ENCODE results near the gene ARHGEF16.

The ARHGEF16 gene

DNA sequence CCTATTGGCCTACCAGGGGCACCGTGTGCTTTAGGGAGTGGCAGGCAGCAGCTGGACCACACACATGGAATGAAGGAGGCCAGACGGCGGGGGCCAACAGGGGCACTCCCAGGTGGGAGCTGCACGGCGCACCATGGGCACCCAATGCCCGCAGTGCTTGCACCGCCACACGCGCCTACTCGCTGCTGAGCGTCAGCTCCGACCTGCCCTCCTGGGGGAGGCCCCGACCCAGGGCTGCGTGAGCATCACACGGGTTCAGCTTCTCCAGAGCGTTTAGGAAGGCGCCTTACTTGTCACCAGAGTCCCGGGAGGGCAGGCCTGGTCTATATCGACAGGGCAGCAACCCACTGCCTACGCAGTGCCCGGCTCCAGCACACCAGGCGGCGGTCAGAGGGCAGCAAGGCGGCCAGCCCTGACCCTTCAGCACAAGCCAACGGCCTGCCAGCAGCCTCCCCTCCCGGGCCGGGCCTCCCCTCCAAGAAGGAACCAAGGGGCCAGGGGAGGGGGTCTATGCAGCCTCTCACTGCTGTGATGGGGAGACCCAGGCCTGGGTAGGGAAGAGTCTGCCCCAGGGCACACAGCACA, 64.9 kb downstream of the ARHGEF16 start:
- no peak for DNase-seq (ENCODE audit: low read depth)

DNA sequence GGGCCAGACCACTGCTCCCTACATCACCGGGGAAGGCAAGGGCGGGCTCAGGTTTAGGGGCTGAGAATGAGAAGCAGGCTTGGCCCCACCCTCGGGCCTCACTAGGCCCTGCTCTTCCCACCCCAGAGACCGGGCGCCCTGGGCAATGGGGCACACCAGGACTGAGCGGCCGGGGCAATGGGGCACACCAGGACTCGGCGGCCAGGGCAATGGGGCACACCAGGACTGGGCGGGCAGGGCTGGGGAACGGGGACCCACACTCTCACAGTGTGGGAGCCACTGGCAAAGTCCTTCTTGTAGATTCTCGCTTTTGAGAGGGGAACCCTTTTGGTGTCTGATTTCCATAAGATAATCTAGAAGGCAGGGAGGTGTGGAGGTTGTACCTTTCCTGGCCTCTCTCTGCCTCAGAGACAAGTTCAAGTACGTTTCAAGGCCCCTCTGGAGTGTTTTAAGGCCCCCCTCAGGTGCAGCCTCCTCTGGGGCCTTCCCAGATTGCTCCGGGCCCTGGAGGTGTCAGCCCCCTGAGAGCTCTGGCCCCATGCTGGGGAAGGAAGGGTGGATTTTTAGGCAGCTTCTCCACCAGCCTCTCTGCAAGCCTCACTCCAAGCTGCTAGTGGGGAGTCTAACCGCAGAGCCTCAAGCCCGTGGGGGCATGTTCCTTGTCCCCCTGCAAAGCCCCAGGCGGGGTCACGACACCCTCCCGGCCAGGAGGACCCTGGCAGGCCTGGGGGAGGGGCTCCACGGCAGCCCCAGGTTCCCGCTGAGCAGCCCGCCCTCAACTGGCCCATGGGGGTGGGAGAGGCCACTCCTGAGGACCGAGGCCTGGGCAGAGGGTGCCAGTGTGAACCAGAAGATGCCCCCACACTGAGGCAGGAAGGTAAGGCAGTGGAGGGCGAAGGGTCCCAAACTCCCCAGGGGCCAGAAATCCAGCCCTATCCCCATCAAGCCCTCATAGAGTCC, 66.2 kb downstream of the ARHGEF16 start:
- DNase-seq (ENCODE audit: low read depth), result no peak

DNA sequence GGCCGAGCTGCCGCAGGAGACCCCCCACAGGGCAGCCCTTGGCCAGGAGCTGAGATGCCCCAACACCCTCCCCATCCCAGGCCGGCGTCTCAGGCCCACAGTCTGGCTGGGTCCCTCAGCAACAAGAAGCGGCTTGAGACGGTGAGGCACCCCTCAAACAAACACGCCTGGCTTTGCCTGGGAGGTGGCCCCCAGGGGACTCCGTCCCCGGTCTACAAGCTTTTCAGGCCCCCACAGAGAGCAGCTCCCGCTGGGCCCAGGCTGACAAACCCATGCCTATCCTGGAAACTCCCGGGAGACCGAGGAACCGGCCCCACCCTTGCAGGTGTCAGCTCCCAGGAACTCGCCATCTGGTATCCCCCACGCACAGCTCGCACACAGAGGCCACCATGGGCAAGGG, 67.0 kb downstream of the ARHGEF16 start:
- no peak for DNase-seq (ENCODE audit: low read depth)

DNA sequence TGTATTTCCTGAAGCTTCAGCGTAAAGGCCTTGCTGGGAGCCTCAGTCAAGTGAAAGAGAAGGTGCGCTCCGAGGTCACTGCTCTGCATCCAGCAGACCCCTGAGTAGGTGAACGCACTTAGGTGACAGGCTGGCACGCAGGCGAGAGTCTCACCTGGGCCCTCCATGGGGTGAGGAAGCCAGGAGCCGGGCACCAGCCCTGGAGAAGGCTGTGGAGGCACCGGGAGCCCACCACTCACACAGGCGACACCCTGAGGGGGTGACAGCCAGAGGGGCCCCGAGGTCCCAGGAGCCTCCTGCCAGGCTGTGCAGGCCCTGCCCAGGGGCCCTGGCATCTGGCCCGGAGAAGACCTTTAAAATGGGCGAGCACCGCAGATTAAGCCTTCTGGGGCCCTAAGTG, 67.6 kb downstream of the ARHGEF16 start:
- no peak for DNase-seq (ENCODE audit: low read depth)

DNA sequence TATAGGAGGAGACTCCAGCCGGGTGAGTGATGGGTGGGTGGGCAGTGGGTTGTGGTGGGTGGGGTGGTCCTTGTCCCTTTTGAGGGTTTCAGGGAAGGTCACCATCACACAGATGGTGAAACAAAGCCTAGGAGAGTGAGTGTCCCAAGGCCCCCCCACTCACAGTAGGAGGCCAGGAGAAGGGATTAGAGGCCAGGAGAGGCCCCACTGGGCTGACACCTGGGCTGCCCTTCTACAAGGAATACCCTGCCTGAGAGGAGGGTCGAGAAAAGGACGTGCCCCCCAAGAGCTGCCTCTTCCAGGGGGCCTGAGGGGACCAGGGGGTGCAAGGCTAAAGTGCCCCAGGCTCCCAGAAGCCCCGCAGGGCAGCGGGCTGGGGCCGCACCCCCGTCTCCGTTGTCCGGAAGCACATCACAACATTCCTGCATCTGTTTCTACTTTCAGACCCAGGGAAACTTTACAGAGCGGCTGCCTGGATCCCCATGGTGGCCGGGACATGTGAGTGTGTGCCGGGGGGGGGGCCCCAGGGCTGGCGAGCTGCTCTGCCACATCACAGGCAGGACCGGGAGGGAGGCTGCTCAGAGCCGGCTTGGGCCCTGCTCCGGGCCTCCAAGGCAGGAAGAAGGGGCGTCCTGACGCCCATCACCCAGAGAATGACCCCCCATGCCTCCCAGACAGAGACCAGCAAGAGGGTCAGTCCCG, 68.2 kb downstream of the ARHGEF16 start:
- no peak for DNase-seq (ENCODE audit: low read depth)

DNA sequence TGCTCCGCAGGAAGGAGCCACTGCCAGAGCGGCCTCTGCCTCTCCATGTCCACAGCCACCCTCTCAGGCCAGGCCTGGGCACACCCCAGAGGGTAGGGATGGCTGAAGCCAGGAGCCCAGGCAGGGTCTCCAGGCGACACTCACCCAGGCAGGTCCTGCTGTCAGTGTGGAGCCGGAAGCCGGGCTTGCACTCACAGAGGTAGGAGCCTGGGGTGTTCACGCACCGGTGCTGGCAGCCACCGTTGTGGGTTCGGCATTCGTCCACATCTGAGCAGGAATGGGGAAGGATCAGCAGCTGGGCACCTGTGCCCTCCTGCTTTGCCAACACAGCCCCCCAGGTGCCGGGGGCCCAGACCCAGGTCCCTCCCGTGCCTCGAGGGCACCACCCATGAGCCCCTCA, 69.5 kb downstream of the ARHGEF16 start:
- DNase-seq (ENCODE audit: low read depth), result no peak

DNA sequence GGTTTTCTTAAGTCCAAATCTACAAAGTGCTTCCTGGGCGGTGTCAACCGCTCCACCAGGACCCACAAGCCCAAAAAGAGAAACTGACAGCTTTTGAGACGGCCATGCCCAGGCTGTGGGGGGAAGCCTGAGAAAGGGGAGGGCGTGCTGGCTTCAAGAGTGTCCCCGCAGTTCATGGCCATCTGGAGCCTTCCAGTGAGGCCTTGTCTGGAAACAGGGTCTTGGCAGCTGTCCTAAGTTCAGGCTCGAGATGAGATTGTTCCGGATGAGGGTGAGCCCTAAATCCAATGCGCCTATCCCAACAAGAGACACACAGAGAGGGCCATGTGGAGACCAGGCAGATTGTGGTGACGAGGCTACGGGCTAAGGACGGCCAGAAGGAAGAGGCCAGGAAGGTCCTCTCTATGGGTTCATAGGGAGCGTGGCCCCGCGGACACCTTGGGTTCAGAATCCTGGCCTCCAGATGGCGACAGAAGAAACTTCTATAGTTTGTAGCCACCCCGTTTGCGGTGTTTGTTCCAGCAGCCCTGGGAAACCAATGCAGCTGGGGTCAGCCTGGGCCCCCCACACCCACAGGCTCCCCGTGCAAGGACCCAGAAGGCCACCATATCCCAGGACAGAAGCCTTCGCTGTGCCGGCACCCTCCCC, 70.2 kb downstream of the ARHGEF16 start:
- no peak for DNase-seq (ENCODE audit: low read depth)

DNA sequence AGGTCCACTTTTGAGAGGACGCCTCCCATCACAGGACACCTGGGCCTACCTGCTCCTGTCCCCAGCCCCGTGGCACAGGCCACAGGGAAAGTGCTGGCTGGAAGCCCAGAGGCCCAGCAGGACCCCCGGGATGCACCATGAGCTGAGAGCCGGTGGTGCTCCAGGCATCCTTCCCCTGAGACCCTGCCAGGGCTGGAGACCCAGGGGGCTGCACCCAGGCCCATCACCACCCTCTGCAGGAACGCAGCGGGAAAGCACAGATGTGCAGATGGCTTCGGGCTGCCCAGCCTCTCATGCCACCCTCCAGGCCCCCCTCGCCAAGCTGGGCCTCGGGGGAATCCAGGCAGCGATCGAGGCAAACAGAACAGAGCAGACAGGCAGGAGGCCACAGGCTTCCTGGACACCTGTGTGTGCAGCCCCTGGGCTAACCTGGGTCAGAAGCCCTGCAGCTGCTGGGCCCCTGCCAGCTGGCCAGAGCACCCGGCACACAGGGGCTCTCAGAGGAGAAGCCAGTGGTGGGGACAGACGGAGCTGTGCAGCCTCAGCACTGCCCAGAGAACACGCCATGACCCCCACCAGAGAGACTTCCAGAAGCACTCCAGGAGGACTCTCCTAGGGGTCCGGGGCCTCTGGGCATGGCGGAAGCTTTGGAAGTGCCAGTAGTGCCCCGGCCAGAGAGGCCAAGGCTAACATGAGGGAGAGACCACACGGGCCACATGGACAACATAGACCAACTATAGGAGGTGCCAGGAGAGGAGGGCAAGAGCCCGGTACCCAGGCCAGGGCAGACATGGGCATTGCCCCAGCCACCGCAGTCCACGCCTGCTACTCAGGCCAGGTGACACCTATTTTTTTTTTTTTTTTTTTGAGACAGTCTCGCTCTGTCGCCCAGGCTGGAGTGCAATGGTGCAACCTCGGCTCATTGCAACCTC, 71.4 kb downstream of the ARHGEF16 start:
- DNase-seq (ENCODE audit: low read depth), result no peak

DNA sequence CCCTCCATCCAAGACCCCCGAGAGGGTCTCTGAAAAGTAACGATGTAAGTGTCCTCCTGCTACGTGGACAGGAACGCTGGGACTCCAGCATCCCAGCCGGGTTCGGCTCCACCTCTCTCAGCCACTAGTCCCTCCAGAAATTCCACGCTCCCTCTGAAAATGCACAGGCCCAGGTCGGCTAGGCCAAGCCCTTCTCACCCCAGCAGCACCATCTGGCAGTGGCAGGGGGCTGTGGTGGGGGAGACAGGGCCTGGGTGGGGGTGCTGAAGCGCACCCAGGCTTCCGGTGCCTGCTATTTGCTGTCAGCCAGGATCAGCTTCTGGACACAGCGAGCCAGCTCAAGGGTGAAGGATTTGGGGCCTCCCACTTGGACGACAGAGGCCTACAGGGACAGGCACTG, 73.3 kb downstream of the ARHGEF16 start:
- DNase-seq (ENCODE audit: low read depth), result no peak

DNA sequence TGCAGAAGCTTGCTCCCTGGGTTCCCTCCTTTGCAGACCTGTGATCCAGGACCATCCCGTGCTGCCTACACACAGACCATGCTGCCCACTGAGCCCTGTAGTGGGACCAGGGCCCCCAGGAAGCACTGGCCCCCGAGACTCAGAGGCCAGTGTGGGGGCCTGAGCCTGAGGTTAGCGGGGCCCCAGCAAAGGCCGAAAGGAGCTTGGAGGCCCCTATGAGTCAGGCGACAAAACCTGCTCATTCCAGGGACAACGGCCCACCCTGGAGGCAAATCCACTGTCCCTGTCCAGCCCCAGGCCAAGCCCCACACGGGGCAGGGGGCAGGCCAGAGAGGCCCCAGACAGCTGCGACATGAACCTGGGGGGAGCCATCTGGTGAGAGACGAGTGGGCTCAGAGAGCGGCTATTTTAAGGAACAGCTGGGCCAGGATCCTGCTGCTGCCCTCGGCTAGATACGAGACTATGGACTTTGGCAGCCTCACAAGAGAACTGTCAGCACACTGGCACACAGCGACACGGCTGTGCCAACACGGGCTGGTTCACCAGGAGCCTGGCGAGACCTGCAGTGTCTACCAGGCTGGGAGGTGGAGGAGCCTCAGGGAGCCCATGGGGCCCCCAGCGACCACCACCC, 74.7 kb downstream of the ARHGEF16 start:
- DNase-seq (ENCODE audit: low read depth), result no peak

DNA sequence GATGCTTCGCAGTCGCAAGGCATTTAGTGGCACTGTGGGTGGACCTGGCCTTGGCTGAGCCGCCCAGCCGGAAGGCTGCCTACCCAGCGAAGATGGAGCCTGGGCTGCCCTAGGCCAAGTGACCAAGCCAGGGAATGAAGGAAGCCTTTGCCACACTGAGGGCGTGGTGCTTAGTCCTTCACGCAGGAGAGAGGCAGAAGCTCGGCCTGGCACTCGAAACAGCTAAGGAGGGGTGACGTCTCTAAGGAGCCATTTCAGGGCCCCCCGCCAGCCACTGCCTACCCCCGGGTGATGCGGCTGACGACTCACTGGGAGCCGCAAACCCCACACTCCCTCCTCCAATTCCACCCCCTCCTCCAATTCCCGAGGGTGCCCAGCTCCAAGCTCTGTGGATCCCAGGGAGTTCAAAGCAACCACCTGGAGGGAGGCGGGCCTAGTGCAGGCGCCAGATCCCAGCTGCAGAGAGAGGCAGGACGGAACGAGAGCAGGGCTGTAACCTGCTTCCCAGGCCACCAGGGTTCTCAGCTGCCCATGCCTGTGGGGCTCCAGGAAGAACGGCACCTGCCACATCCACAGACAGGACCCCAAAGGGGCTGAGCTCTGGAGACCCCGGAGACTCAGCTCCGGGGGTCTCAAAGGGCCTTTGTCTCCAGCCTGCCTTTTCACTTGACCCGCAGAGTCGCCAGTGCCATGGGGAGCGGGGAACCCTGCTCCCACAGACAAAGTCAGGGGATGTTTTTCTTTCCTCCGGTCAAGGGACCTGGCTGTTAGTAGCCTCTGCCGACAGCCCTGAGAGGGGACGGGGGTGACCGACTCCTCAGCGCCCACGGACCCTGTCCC, 75.8 kb downstream of the ARHGEF16 start:
- DNase-seq (ENCODE audit: low read depth), result no peak
